ENCODE results near the gene FAM177A1.

DNA sequence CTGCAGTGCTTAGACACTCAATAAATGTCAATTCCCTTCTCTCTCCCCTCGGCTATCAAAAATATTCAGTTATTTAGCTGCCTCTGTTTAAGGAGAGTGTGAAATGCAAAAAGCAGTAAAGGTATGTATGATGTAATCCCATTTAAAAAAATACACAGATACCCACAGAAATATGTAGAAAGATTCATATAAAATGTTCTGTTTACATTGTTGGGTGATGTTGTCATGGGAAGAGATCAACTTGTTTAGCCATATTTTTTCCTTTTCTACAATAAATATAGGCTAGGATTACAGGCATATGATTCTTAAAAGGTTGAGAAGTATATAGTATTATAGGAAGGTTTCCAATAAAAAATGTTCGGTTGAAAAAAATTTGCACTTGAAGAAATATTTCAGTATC is 68.0 kb downstream of the FAM177A1 start:
- TF ChIP-seq, protein P1, sequence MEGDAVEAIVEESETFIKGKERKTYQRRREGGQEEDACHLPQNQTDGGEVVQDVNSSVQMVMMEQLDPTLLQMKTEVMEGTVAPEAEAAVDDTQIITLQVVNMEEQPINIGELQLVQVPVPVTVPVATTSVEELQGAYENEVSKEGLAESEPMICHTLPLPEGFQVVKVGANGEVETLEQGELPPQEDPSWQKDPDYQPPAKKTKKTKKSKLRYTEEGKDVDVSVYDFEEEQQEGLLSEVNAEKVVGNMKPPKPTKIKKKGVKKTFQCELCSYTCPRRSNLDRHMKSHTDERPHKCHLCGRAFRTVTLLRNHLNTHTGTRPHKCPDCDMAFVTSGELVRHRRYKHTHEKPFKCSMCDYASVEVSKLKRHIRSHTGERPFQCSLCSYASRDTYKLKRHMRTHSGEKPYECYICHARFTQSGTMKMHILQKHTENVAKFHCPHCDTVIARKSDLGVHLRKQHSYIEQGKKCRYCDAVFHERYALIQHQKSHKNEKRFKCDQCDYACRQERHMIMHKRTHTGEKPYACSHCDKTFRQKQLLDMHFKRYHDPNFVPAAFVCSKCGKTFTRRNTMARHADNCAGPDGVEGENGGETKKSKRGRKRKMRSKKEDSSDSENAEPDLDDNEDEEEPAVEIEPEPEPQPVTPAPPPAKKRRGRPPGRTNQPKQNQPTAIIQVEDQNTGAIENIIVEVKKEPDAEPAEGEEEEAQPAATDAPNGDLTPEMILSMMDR (IDR thresholded peaks at IDR 0.05; ENCODE audit: borderline replicate concordance, extremely low read depth, low read length, poor library complexity, severe bottlenecking): no peak
- no peak for TF ChIP-seq EZH2 (IDR thresholded peaks at IDR 0.05; ENCODE audit: borderline replicate concordance, low read depth, low read length, severe bottlenecking)

Data from DND-41 (cell line).